Endothelial cell (in vitro differentiated cells): ENCODE measurements around the gene ELOVL6. TPM values are rescaled to one million over a fixed set of nuclear protein-coding genes. Genes with fewer than 3 reads are reported as not detected.
"Not testable (repeated sequence)": the region's sequence is repeated elsewhere in the genome, so short reads cannot be mapped to it uniquely, and the experiment has no call there.

Experiments
- DNase-seq: peaks from one replicate; pipeline ENCODE4 v3.0.0; 2021; ENCODE audit warnings: low spot score
- H3K27ac Mint-ChIP-seq: one replicate; pipeline ENCODE4 v1.8.0; 2021; ENCODE audit warnings: mixed read lengths, inconsistent platforms; ENCODE audit not compliant: unreplicated experiment
- H3K27me3 Mint-ChIP-seq: one replicate; pipeline ENCODE4 v1.8.0; 2021; ENCODE audit warnings: mild to moderate bottlenecking, moderate library complexity, mixed read lengths, inconsistent platforms; ENCODE audit not compliant: unreplicated experiment
- H3K36me3 Mint-ChIP-seq: one replicate; pipeline ENCODE4 v1.8.0; 2021; ENCODE audit warnings: mild to moderate bottlenecking, low read depth, mixed read lengths, inconsistent platforms; ENCODE audit not compliant: unreplicated experiment
- H3K4me1 Mint-ChIP-seq: one replicate; pipeline ENCODE4 v1.8.0; 2021; ENCODE audit warnings: mild to moderate bottlenecking, mixed read lengths, inconsistent platforms; ENCODE audit not compliant: unreplicated experiment
- H3K4me3 Mint-ChIP-seq: one replicate; pipeline ENCODE4 v1.8.0; 2021; ENCODE audit warnings: mild to moderate bottlenecking, mixed read lengths, inconsistent platforms; ENCODE audit not compliant: unreplicated experiment
- H3K9me3 Mint-ChIP-seq: one replicate; pipeline ENCODE4 v1.8.0; 2021; ENCODE audit warnings: mixed read lengths, inconsistent platforms; ENCODE audit not compliant: unreplicated experiment
- total RNA-seq: library from RNA; stranded (reverse); fragmentation: NEBNext Ultra II Directional; extraction: Animal tissue kit (Norgen Biotek cat#: 25700); gene quantifications from one replicate; pipeline ENCODE4 v1.2.1, GENCODE V29; 2021; ENCODE audit not compliant: unreplicated experiment
- TF ChIP-seq, protein P1 (sequence below): fragments of 200-600 bp; sonication (generic); IDR thresholded peaks from one replicate; pipeline ENCODE4 v1.5.0; 2021; ENCODE audit warnings: antibody characterized with exemption; ENCODE audit not compliant: unreplicated experiment

Gene ELOVL6
- total RNA-seq, 1 donor from 2014 or later = 31.0 TPM

DNA sequence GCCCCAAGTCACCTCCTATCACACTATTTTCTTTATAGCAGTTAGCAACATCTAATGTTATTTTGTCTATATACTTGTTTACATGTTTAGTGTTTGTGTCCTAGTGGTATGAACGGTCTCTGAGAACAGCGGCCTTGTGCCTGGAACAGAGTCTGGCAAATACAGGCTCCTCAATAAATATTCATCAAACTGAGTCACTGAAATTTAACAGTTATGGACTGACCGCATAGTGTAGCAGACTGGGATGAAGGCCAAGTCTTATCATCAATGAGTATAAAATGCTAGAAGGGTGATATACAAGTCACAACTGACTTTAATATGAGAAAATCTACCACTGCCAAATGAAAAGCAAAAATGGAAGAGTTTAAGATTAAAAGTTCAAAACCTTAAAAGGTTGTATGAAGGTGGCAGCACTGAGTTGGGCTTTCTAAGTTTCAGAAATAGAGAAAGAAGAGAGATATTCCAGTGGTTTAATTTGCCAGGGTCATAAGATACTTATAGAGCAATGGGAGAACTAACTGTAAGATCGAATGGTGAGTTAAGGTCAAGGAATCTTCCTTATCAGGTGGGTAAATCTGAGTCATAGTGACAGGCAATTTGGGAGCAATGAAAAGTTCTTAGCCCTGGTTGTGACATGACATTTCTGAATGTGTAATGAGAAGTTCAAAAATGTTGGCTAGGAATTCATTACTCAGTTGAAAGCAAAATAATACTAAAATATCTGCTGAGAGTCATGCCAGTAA, 34.9 kb downstream of the ELOVL6 start:
- TF ChIP-seq, protein P1, sequence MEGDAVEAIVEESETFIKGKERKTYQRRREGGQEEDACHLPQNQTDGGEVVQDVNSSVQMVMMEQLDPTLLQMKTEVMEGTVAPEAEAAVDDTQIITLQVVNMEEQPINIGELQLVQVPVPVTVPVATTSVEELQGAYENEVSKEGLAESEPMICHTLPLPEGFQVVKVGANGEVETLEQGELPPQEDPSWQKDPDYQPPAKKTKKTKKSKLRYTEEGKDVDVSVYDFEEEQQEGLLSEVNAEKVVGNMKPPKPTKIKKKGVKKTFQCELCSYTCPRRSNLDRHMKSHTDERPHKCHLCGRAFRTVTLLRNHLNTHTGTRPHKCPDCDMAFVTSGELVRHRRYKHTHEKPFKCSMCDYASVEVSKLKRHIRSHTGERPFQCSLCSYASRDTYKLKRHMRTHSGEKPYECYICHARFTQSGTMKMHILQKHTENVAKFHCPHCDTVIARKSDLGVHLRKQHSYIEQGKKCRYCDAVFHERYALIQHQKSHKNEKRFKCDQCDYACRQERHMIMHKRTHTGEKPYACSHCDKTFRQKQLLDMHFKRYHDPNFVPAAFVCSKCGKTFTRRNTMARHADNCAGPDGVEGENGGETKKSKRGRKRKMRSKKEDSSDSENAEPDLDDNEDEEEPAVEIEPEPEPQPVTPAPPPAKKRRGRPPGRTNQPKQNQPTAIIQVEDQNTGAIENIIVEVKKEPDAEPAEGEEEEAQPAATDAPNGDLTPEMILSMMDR = no peak
- H3K36me3 Mint-ChIP-seq = no peaks in the 10 kb centered on the region
- peaks cover 11% of the 10 kb centered on the region for H3K4me1 Mint-ChIP-seq
- DNase-seq = no peak
- H3K27me3 Mint-ChIP-seq = no peaks in the 10 kb centered on the region
- peak overlapping the region; percentile 11 for H3K27ac Mint-ChIP-seq
- no peak overlapping the region for H3K4me3 Mint-ChIP-seq
- no peaks in the 10 kb centered on the region for H3K9me3 Mint-ChIP-seq

DNA sequence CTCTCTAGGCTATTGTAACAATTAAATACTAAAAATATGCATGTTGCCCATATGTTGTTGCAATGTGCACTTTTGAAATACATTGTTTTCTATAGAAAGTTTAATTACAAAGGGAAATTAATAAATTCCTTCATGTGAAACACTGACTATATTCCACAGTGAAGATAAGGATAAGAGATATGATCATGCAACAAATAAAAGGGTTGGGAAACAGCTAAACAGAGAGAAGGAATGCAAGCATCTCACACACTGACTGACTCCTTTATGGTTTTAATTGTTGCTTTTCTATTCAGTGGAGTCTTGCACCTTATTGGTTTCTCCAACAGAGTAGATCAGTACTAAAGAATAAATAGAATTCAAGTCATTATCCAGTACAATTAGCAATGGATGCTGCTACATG, 37.8 kb downstream of the ELOVL6 start:
- Mint-ChIP-seq H3K9me3 (no peaks in the 10 kb centered on the region), H3K4me1 (peaks cover 7% of the 10 kb centered on the region), H3K36me3 (no peaks in the 10 kb centered on the region), H3K4me3 (no peak overlapping the region), H3K27me3 (no peaks in the 10 kb centered on the region), H3K27ac (no peak overlapping the region)
- no peak for DNase-seq
- TF ChIP-seq, protein P1 = no peak

DNA sequence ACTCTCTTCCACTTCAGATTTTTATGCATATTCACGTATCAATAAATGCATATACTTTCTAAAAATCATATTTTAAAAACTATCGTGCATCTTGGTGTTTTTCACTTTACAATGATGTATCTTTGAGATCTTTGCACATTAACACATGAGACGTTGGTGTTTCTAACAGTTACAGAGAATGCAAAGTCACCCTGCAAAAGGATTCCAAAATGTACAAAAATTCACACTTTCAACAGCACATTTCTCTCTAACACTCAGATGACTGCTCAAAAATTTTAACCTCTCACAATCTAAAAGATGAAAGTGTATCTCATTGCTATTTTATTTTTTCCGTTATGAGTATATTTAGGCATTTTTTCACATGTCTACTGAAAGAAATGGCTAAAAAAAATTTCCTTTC, 38.9 kb downstream of the ELOVL6 start:
- DNase-seq = no peak
- no peak overlapping the region for H3K27ac Mint-ChIP-seq
- TF ChIP-seq, protein P1 = no peak

DNA sequence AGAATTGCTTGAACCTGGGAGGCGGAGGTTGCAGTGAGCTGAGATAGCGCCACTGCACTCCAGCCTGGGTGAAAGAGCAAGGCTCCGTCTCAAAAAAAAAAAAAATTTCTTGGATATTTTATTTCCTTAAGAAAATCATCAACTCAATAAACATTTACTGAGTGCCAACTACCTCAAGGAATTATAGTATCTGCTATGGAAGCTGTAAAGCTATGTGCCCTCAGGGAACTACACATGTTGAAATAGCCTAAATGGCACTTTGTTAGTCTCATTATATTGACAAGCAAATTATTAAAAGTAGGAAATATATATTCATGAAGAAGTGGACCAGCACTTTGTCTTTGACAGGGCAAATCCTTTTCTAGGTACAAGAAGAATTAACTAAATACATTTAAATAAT, 40.8 kb downstream of the ELOVL6 start:
- Mint-ChIP-seq H3K27me3 (no peaks in the 10 kb centered on the region), H3K9me3 (no peaks in the 10 kb centered on the region), H3K36me3 (no peaks in the 10 kb centered on the region), H3K4me3 (no peak overlapping the region), H3K27ac (no peak overlapping the region), H3K4me1 (peaks cover 2% of the 10 kb centered on the region)
- no peak for DNase-seq
- TF ChIP-seq, protein P1 = no peak

More for the DNA sequence above, 38.9 kb downstream of the ELOVL6 start:
- peaks cover 2% of the 10 kb centered on the region for H3K4me1 Mint-ChIP-seq
- no peaks in the 10 kb centered on the region for H3K27me3 Mint-ChIP-seq
- no peaks in the 10 kb centered on the region for H3K36me3 Mint-ChIP-seq
- H3K4me3 Mint-ChIP-seq = no peak overlapping the region
- no peaks in the 10 kb centered on the region for H3K9me3 Mint-ChIP-seq

DNA sequence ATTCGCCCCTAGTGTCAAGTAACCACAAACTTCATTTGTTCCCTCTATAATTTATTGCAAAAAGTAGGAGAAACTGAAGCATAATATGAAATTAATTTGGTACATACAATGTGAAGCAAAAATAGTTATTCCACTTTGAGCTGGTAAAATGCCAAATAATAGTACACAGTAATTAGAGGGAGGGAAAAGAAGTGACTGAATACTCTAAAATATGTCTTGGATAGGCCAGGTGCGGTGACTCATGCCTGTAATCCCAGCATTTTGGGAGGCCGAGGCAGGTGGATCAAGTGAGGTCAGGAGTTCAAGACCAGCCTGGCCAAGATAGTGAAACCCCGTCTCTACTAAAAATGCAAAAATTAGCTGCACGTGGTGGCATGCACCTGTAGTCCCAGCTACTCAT, 41.2 kb downstream of the ELOVL6 start:
- not testable (repeated sequence) for H3K9me3 Mint-ChIP-seq, H3K4me1 Mint-ChIP-seq, H3K36me3 Mint-ChIP-seq, H3K27ac Mint-ChIP-seq, H3K27me3 Mint-ChIP-seq, H3K4me3 Mint-ChIP-seq, DNase-seq
